ENCODE measurements around the gene DCAKD. TPM values are rescaled to one million over a fixed set of nuclear protein-coding genes. Genes with fewer than 3 reads are reported as not detected.

Gene DCAKD
- total and polyA plus RNA-seq, 2 of the 8 experiments (the other 6 are each of a cell fraction or from before 2014, with no cell fraction given): 35.6 to 52.9 TPM

- no peak overlapping the region for H3K14ac ChIP-seq (ENCODE audit: insufficient read length)
- no peak overlapping the region for H3K4me2 ChIP-seq (ENCODE audit: insufficient read depth in 1 of 2, low read depth in 2 of 2, low read length in 2 of 2)
- H4K20me1 ChIP-seq (replicated peaks in 1 of 2; ENCODE audit: control insufficient read depth in 1 of 2, insufficient read depth in 2 of 2, low read length in 2 of 2): peaks cover 0 to 12% of the 10 kb centered on the region in 2 experiments
- TF ChIP-seq EP300 (IDR thresholded peaks at IDR 0.05; ENCODE audit: borderline replicate concordance in 1 of 2, low read depth in 2 of 2, low read length in 2 of 2) (no peak), RFX5 (IDR thresholded peaks at IDR 0.05; ENCODE audit: borderline replicate concordance, low read depth, low read length) (no peak), SIX5 (IDR thresholded peaks at IDR 0.05; ENCODE audit: low read depth, low read length) (no peak), RBBP5 (IDR thresholded peaks at IDR 0.05; ENCODE audit: borderline replicate concordance, low read depth, low read length) (no peak), KDM4A (IDR thresholded peaks at IDR 0.05; ENCODE audit: low read depth, low read length, severe bottlenecking) (no peak), EGR1 (IDR thresholded peaks at IDR 0.05; ENCODE audit: borderline replicate concordance, low read depth, low read length) (no peak), POLR2A (IDR thresholded peaks at IDR 0.05; ENCODE audit: control extremely low read depth in 1 of 2, low read depth in 2 of 2, low read length in 2 of 2) (no peak), SP2 (IDR thresholded peaks at IDR 0.05; ENCODE audit: low read length) (no peak), SUZ12 (IDR thresholded peaks at IDR 0.05; ENCODE audit: low read length) (no peak), RXRA (IDR thresholded peaks at IDR 0.05; ENCODE audit: insufficient read depth, low read depth, low read length) (no peak), RNF2 (IDR thresholded peaks at IDR 0.05; ENCODE audit: borderline replicate concordance, low read depth, low read length, missing control alignments, poor library complexity, severe bottlenecking) (no peak)
- WGBS, 2 experiments (ENCODE audit: extremely low coverage in 1 of 2, insufficient coverage in 1 of 2, insufficient read length in 1 of 2, insufficient replicate concordance in 2 of 2, low coverage in 1 of 2, low lambda C conversion rate in 2 of 2, missing lambda C conversion rate in 1 of 2): 94% methylated on average over 6 of the region's 6 CpGs; no CpG with 5 or more reads in 1 of the 2 experiments
- CTCF ChIA-PET (ENCODE audit: partially characterized antibody): interaction anchor here (1.8 to 3.7 kb wide), 4 partner anchors 9 to 166 kb away, joined by 5 to 19 read pairs (median 16); partner anchors contain the start of gene PLCD3
- H3K9me3 ChIP-seq (ENCODE audit: insufficient read depth in 2 of 2, low read depth in 1 of 2, low read length in 1 of 2): no peaks in the 10 kb centered on the region
- peaks cover 19 to 68% (median 49%) of the 10 kb centered on the region in 4 experiments for H3K36me3 ChIP-seq (ENCODE audit: control insufficient read depth in 2 of 4, insufficient read depth in 4 of 4, low read length in 3 of 4)
- no peak overlapping the region for H4K8ac ChIP-seq (ENCODE audit: extremely low read depth, insufficient read depth, low read length)
- no peak overlapping the region for H3K27ac ChIP-seq (ENCODE audit: low read depth, low read length)
- no peak overlapping the region for H2BK120ac ChIP-seq (replicated peaks; ENCODE audit: low read depth, low read length)
- H3K9ac ChIP-seq (replicated peaks in 1 of 4; ENCODE audit: extremely low read depth in 1 of 4, low read depth in 3 of 4, low read length in 3 of 4): no peak overlapping the region
- no peak overlapping the region for H3K18ac ChIP-seq (ENCODE audit: extremely low read depth, low read length)
- H4K5ac ChIP-seq (ENCODE audit: insufficient read length, low read depth, low read length): no peak overlapping the region
- DNase-seq (ENCODE audit: low read depth in 1 of 2, low spot score in 2 of 2) (no peak), FAIRE-seq (no peak)
- H2AFZ ChIP-seq (ENCODE audit: low read length): no peak overlapping the region
- no peak overlapping the region for H4K91ac ChIP-seq (replicated peaks; ENCODE audit: insufficient read length, low read length)
- H3K4me1 ChIP-seq (replicated peaks in 1 of 4; ENCODE audit: control insufficient read depth in 3 of 4, insufficient read depth in 4 of 4, low read length in 3 of 4): peaks cover 0 to 7% (median 0%) of the 10 kb centered on the region in 4 experiments; a peak in 3 of 7 replicates
- no peak overlapping the region for H2BK15ac ChIP-seq (ENCODE audit: low read length)
- no peak overlapping the region for H3K56ac ChIP-seq (replicated peaks; ENCODE audit: insufficient read length, low read depth, low read length)
- no peaks in the 10 kb centered on the region; the same call in 1 of the 2 replicates for H3K23me2 ChIP-seq (ENCODE audit: low read depth, low read length)
- H2BK20ac ChIP-seq (ENCODE audit: low read length): no peak overlapping the region
- no peak overlapping the region for H2BK12ac ChIP-seq (ENCODE audit: low read depth, low read length)
- H3K4me3 ChIP-seq (ENCODE audit: extremely low read depth in 1 of 4, insufficient read depth in 2 of 4, low read depth in 3 of 4, low read length in 4 of 4): no peak overlapping the region
- H3K23ac ChIP-seq (ENCODE audit: insufficient read length): no peak overlapping the region
- H3K4ac ChIP-seq (replicated peaks; ENCODE audit: insufficient read length, low read depth, low read length): no peak overlapping the region
- no peaks in the 10 kb centered on the region for H3K27me3 ChIP-seq (replicated peaks in 1 of 4; ENCODE audit: control insufficient read depth in 3 of 4, extremely low read depth in 1 of 4, insufficient read depth in 3 of 4, low read length in 3 of 4)
- H2AK5ac ChIP-seq (ENCODE audit: low read depth, low read length): no peak overlapping the region
- no peaks in the 10 kb centered on the region for H3K79me2 ChIP-seq (ENCODE audit: control insufficient read depth in 1 of 2, insufficient read depth in 2 of 2, low read length in 2 of 2)
- H3K79me1 ChIP-seq (ENCODE audit: low read depth, low read length): no peaks in the 10 kb centered on the region; the same call in 1 of the 2 replicates
- H2BK5ac ChIP-seq (ENCODE audit: low read depth, low read length): no peak overlapping the region
- POLR2A ChIA-PET (ENCODE audit: partially characterized antibody): interaction anchor here (1.6 kb wide), 1 partner anchor 65 kb away, joined by 4 read pairs; no protein-coding TSS in a partner anchor
These were observed 35.6 kb upstream of the DCAKD start for GRCh38 chr17:45086865-45087503.
